Uterus (tissue), 4 donors: ENCODE results near the gene ATRN. TPM values are rescaled to one million over a fixed set of nuclear protein-coding genes. Genes with fewer than 3 reads are reported as not detected.

Experiments
- DNase-seq, 2 donors: peaks; one replicate each; pipeline ENCODE4 v3.0.0-alpha.2; 2019 to 2020
- H3K27ac ChIP-seq, 2 donors: fragments of 200-600 bp; sonication (generic); 1 replicate in 1 of 2; 2 replicates in 1 of 2; pipeline ENCODE4 v1.5.1; 2016 to 2018
- H3K27me3 ChIP-seq, 2 donors: fragments of 200-600 bp; sonication (generic); one replicate each; pipeline ENCODE4 v1.5.1; 2018 to 2019; ENCODE audit warnings: control low read depth in 1 of 2
- H3K36me3 ChIP-seq, 2 donors: fragments of 200-600 bp; sonication (generic); one replicate each; pipeline ENCODE4 v1.5.1; 2019; ENCODE audit warnings: control low read depth in 1 of 2
- H3K4me1 ChIP-seq, 2 donors: fragments of 200-600 bp; sonication (generic); one replicate each; pipeline ENCODE4 v1.5.1; 2018 to 2019; ENCODE audit warnings: control low read depth in 1 of 2
- H3K4me3 ChIP-seq, 2 donors: fragments of 200-600 bp; sonication (generic); 1 replicate in 1 of 2; 2 replicates in 1 of 2; pipeline ENCODE4 v1.5.1; 2018 to 2019; ENCODE audit warnings: mild to moderate bottlenecking in 1 of 2
- H3K9me3 ChIP-seq, 2 donors: fragments of 200-600 bp; sonication (generic); one replicate each; pipeline ENCODE4 v1.5.1; 2019; ENCODE audit warnings: control low read depth in 1 of 2
- CTCF ChIP-seq, 4 experiments: fragments of 200-600 bp in 2 of 4; fragments of 450-650 bp in 2 of 4; sonication (generic) in 2 of 4; IDR thresholded peaks; one replicate each; pipeline ENCODE4 v1.5.1; 2016 to 2019; ENCODE audit warnings: antibody characterized with exemption in 4 of 4, mild to moderate bottlenecking in 2 of 4, moderate library complexity in 1 of 4
- POLR2A ChIP-seq, 2 donors: fragments of 450-650 bp; IDR thresholded peaks; one replicate each; pipeline ENCODE4 v1.6.1; 2016; ENCODE audit warnings: antibody characterized with exemption in 2 of 2, mild to moderate bottlenecking in 1 of 2, moderate library complexity in 1 of 2
- intact Hi-C: fragments of 100-400 bp; cut with DNase I; formaldehyde crosslinking; loops from one replicate; pipeline ENCODE4 v1.15.1; 2023; ENCODE audit warnings: low total_unique reads
- total RNA-seq, 4 donors: library from RNA; depleted of rRNA in 3 of 4; stranded (reverse); fragments of >200 nt in 3 of 4; gene quantifications; one replicate each; pipeline versions ENCODE4 v1.1.0 to v1.2.4, GENCODE V29; 2014 to 2023
- donor health status: DM: yes; HTN: yes; CAD: no.

Gene ATRN
- total RNA-seq, 4 donors from 2014 or later, result 7.4 to 76.7 (median 21.2) TPM

DNA sequence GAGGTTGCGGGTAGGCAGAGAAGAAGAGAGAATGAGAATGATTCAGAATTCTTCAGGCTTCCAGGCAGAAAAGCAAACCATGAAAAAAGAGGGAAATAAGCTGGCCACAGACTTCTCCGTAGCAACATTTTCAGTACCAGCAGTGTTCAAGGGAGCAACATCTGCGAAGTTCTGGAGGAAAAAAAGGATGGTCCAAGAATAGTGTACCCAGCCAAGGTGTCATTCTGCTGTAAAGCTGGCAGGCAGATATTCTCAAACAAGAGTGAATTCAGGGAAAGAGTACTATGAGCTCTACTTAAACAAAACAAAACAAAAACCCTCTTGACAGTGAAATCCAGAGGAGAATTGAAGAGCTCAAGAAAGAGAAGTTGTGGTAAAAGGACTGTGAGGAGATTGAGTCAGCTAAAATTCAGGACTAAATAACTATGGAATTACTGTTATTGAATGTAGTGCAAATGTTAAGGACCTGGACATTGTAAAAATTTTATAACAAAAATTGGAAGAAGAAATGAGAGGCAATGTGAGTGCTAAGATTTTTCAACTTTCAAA is 86.5 kb downstream of the ATRN start:
- Histone ChIP-seq H3K4me3 (no peak overlapping the region), H3K27me3 (no peaks in the 10 kb centered on the region), H3K4me1 (no peaks in the 10 kb centered on the region), H3K27ac (peak overlapping the region in 1 of 2 donors; percentile 18), H3K9me3 (no peaks in the 10 kb centered on the region), H3K36me3 (no peaks in the 10 kb centered on the region)
- DNase-seq, result no peak
- TF ChIP-seq POLR2A (IDR thresholded peaks at IDR 0.05) (no peak), CTCF (IDR thresholded peaks at IDR 0.05) (no peak)
- intact Hi-C loops, result no loop called here

DNA sequence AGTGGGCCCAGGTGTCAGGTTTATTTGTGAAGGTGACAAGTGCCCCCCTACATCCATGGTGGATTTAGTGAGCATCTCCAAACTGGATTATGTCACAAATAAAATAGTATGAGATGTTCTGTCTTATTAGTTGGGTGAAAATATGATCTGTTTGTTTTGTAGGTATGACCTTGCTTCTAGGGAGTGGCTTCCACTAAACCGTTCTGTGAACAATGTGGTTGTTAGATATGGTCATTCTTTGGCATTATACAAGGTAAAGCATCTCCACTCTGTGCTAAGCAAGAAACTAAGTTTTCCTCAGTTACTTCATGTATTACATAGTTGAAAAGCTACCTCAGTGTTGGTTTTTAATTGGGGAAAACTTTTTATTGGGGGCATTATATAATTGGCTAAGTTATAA is 88.4 kb downstream of the ATRN start:
- Histone ChIP-seq H3K4me3 (no peak overlapping the region), H3K27me3 (no peaks in the 10 kb centered on the region), H3K9me3 (no peaks in the 10 kb centered on the region), H3K27ac (no peak overlapping the region), H3K36me3 (no peaks in the 10 kb centered on the region), H3K4me1 (no peaks in the 10 kb centered on the region)
- DNase-seq, result no peak
- TF ChIP-seq POLR2A (IDR thresholded peaks at IDR 0.05) (no peak), CTCF (IDR thresholded peaks at IDR 0.05) (no peak)
- intact Hi-C loops, result no loop called here

- Histone ChIP-seq H3K36me3 (no peaks in the 10 kb centered on the region), H3K27ac (no peak overlapping the region), H3K4me3 (no peak overlapping the region), H3K9me3 (no peaks in the 10 kb centered on the region), H3K27me3 (no peaks in the 10 kb centered on the region), H3K4me1 (no peaks in the 10 kb centered on the region)
- no peak for DNase-seq
- TF ChIP-seq POLR2A (IDR thresholded peaks at IDR 0.05), result no peak
- intact Hi-C loops, result no loop called here
Measured at GRCh38 chr20:3559637-3560036, 88.8 kb downstream of the ATRN start.

GRCh38 chr20:3560162-3560561 is 89.3 kb downstream of the ATRN start:
- no peak overlapping the region for H3K27ac ChIP-seq

GRCh38 chr20:3560578-3560977 is 89.8 kb downstream of the ATRN start:
- no peak for DNase-seq
- no peak for TF ChIP-seq POLR2A (IDR thresholded peaks at IDR 0.05)
- TF ChIP-seq CTCF (IDR thresholded peaks at IDR 0.05), result no peak
- Histone ChIP-seq H3K9me3 (no peaks in the 10 kb centered on the region), H3K4me3 (no peak overlapping the region), H3K27me3 (no peaks in the 10 kb centered on the region), H3K4me1 (no peaks in the 10 kb centered on the region), H3K27ac (no peak overlapping the region), H3K36me3 (no peaks in the 10 kb centered on the region)
- intact Hi-C loops, result no loop called here

More at GRCh38 chr20:3560162-3560561, 89.3 kb downstream of the ATRN start:
- TF ChIP-seq POLR2A (IDR thresholded peaks at IDR 0.05) (no peak), CTCF (IDR thresholded peaks at IDR 0.05) (no peak)
- H3K4me3 ChIP-seq, result no peak overlapping the region
- intact Hi-C loops, result no loop called here
- H3K27me3 ChIP-seq, result no peaks in the 10 kb centered on the region
- H3K9me3 ChIP-seq, result no peaks in the 10 kb centered on the region
- DNase-seq, result no peak
- H3K4me1 ChIP-seq, result no peaks in the 10 kb centered on the region
- no peaks in the 10 kb centered on the region for H3K36me3 ChIP-seq

- DNase-seq, result no peak
Measured at GRCh38 chr20:3563133-3563532, 92.3 kb downstream of the ATRN start.

More at GRCh38 chr20:3563133-3563532, 92.3 kb downstream of the ATRN start:
- Histone ChIP-seq H3K9me3 (no peaks in the 10 kb centered on the region), H3K27ac (no peak overlapping the region), H3K27me3 (no peaks in the 10 kb centered on the region), H3K36me3 (no peaks in the 10 kb centered on the region), H3K4me3 (no peak overlapping the region), H3K4me1 (no peaks in the 10 kb centered on the region)
- intact Hi-C loops, result no loop called here
- TF ChIP-seq POLR2A (IDR thresholded peaks at IDR 0.05) (no peak), CTCF (IDR thresholded peaks at IDR 0.05) (no peak)
